Measurements from ENCODE around the gene MMRN2. TPM values are rescaled to one million over a fixed set of nuclear protein-coding genes. Genes with fewer than 3 reads are reported as not detected.

The MMRN2 gene
- total and polyA plus RNA-seq, 9 donors, result 11.3 to 44.6 (median 19.2) TPM

- no peak for TF ChIP-seq EP300 (IDR thresholded peaks at IDR 0.05)
- no peak for TF ChIP-seq CTCF (IDR thresholded peaks at IDR 0.05)
- TF ChIP-seq POLR2A (IDR thresholded peaks at IDR 0.05), result no peak
- intact Hi-C loops (cut with DNase I), result loop anchor here in 2 of 4 donors (5.0 to 10.0 kb wide), 2 partner anchors 123 to 125 kb away; partner anchors contain the start of genes GLUD1 (in 2 of the 2) and SHLD2 (in 1 of the 2)
- WGBS, 3 donors, result 25 to 36% (median 28%) methylated on average over 8 of the region's 8 CpGs
- peak overlapping the region; percentile 71 for H3K4me3 ChIP-seq
- H3K27me3 ChIP-seq, result no peaks in the 10 kb centered on the region
- no peaks in the 10 kb centered on the region for H3K9me3 ChIP-seq
- peaks cover 19% of the 10 kb centered on the region for H3K4me1 ChIP-seq (ENCODE audit: insufficient read depth)
- H3K36me3 ChIP-seq, result no peaks in the 10 kb centered on the region
- DNase-seq, result peak in 3 of 5 donors; percentile 60 to 66 (median 66)
- H3K27ac ChIP-seq, result peak overlapping the region; percentile 97 to 99
Measured at GRCh38 chr10:86969421-86970041, 12.1 kb upstream of the MMRN2 start.

- Histone ChIP-seq H3K4me1 (ENCODE audit: insufficient read depth) (peaks cover 21% of the 10 kb centered on the region), H3K4me3 (peak overlapping the region; percentile 71), H3K9me3 (no peaks in the 10 kb centered on the region), H3K27ac (peak overlapping the region; percentile 97 to 99), H3K36me3 (no peaks in the 10 kb centered on the region), H3K27me3 (no peaks in the 10 kb centered on the region)
- 32 to 36% (median 33%) methylated on average over 9 of the region's 9 CpGs for WGBS, 3 donors
- TF ChIP-seq POLR2A (IDR thresholded peaks at IDR 0.05), result no peak
- no peak for TF ChIP-seq CTCF (IDR thresholded peaks at IDR 0.05)
- TF ChIP-seq EP300 (IDR thresholded peaks at IDR 0.05), result no peak
- DNase-seq, result peak in 3 of 5 donors; percentile 59 to 67 (median 60)
- intact Hi-C loops (cut with DNase I), result loop anchor here in 1 of 4 donors (10.0 kb wide), 1 partner anchor 126 kb away; the partner anchor contains the start of genes GLUD1 and SHLD2
Measured at GRCh38 chr10:86968994-86969355, 11.6 kb upstream of the MMRN2 start.

GRCh38 chr10:86968271-86968993 lies 11.0 kb upstream of the MMRN2 start, which contains the start of gene ADIRF:
Gene ADIRF, plus strand, starts transcription at chr10:86968482. Its CDS starts 63 bp downstream, at chr10:86968545.
- Histone ChIP-seq H3K27me3 (no peaks in the 10 kb centered on the region), H3K9me3 (no peaks in the 10 kb centered on the region), H3K4me1 (ENCODE audit: insufficient read depth) (peaks cover 21% of the 10 kb centered on the region), H3K36me3 (no peaks in the 10 kb centered on the region), H3K4me3 (peak within 1 kb of the TSS; percentile 71), H3K27ac (peak within 1 kb of the TSS; percentile 97 to 99)
- intact Hi-C loops (cut with DNase I), result loop anchor here in 1 of 4 donors (10.0 kb wide), 1 partner anchor 126 kb away; the partner anchor contains the start of genes GLUD1 and SHLD2
- TF ChIP-seq CTCF (IDR thresholded peaks at IDR 0.05) (no peak), POLR2A (IDR thresholded peaks at IDR 0.05) (peak; percentile 15)
- 4 to 11% (median 10%) methylated on average over 41 to 59 of the region's 59 CpGs for WGBS, 3 donors
- DNase-seq, result peak; percentile 70 to 82 (median 78)

GRCh38 chr10:86967481-86967941 lies 10.1 kb upstream of the MMRN2 start:
- peak overlapping the region; percentile 97 to 99 for H3K27ac ChIP-seq
- H3K27me3 ChIP-seq, result no peaks in the 10 kb centered on the region
- peaks cover 21% of the 10 kb centered on the region for H3K4me1 ChIP-seq (ENCODE audit: insufficient read depth)
- WGBS, 3 donors, result 78 to 89% (median 79%) methylated on average over 7 of the region's 7 CpGs
- TF ChIP-seq CTCF (IDR thresholded peaks at IDR 0.05), result no peak
- no peak for TF ChIP-seq POLR2A (IDR thresholded peaks at IDR 0.05)
- no peak for TF ChIP-seq EP300 (IDR thresholded peaks at IDR 0.05)
- peak in 3 of 5 donors; percentile 36 to 45 (median 44) for DNase-seq
- no peaks in the 10 kb centered on the region for H3K9me3 ChIP-seq
- H3K36me3 ChIP-seq, result no peaks in the 10 kb centered on the region
- intact Hi-C loops (cut with DNase I), result loop anchor here in 1 of 4 donors (2.0 to 10.0 kb wide), 2 partner anchors 29 to 127 kb away; partner anchors contain the start of genes GLUD1 and SHLD2
- H3K4me3 ChIP-seq, result no peak overlapping the region
